Astrocyte (in vitro differentiated cells and primary cell): ENCODE data around the gene HINT1.

ENCODE experiments used
- CTCF ChIP-seq: IDR thresholded peaks from 2 replicates; pipeline ENCODE4 v1.5.1; 2011; ENCODE audit warnings: low read depth, mild to moderate bottlenecking, inconsistent platforms, low read length, moderate library complexity; ENCODE audit not compliant: insufficient read depth
- EZH2 ChIP-seq: IDR thresholded peaks from 2 replicates; pipeline ENCODE4 v1.6.1; 2012; ENCODE audit warnings: mild to moderate bottlenecking, low read length, inconsistent platforms; ENCODE audit not compliant: insufficient read depth

GRCh38 chr5:131164191-131165118 is 601 bp downstream of the HINT1 start:
- TF ChIP-seq CTCF: no peak
- TF ChIP-seq EZH2: no peak
